ENCODE measurements around the gene FAM210A. TPM values are rescaled to one million over a fixed set of nuclear protein-coding genes. Genes with fewer than 3 reads are reported as not detected.
A peak's percentile ranks its signal among the peaks of the same experiment; 100 is the strongest.

The FAM210A gene
- total RNA-seq, 1 experiment from 2014 or later, result 52.7 TPM

- Histone ChIP-seq H3K27me3 (ENCODE audit: low read length) (peaks cover 48% of the 10 kb centered on the region), H3F3A (ENCODE audit: low read length, unreplicated experiment) (no peaks in the 10 kb centered on the region), H3K9me3 (ENCODE audit: low read length) (no peaks in the 10 kb centered on the region; the same call in 1 of the 2 replicates), H2AFZ (ENCODE audit: low read length) (no peak overlapping the region), H3K4me2 (ENCODE audit: low read length) (no peak overlapping the region), H3K4me3 (ENCODE audit: low read length) (no peak overlapping the region), H3K27ac (ENCODE audit: low read length) (no peak overlapping the region), H3K4me1 (ENCODE audit: insufficient read depth, low read length) (no peaks in the 10 kb centered on the region), H4K20me1 (ENCODE audit: low read length) (no peaks in the 10 kb centered on the region), H3K36me3 (ENCODE audit: low read depth, low read length) (no peaks in the 10 kb centered on the region), H3K79me2 (ENCODE audit: low read length) (no peaks in the 10 kb centered on the region), H3K9me2 (replicated peaks; ENCODE audit: low read length) (no peaks in the 10 kb centered on the region), H3K9ac (ENCODE audit: low read length) (no peak overlapping the region)
- ChIA-PET POLR2A (ENCODE audit: unreplicated experiment) (no interaction called here), CTCF (no interaction called here)
- DNase-seq (peak; percentile 74), ATAC-seq (peak; percentile 98)
- intact Hi-C loops (cut with micrococcal nuclease), result loop anchor here (1.0 to 10.0 kb wide), 2 partner anchors 72 to 405 kb away; no protein-coding TSS in a partner anchor
- TF ChIP-seq, protein P1, sequence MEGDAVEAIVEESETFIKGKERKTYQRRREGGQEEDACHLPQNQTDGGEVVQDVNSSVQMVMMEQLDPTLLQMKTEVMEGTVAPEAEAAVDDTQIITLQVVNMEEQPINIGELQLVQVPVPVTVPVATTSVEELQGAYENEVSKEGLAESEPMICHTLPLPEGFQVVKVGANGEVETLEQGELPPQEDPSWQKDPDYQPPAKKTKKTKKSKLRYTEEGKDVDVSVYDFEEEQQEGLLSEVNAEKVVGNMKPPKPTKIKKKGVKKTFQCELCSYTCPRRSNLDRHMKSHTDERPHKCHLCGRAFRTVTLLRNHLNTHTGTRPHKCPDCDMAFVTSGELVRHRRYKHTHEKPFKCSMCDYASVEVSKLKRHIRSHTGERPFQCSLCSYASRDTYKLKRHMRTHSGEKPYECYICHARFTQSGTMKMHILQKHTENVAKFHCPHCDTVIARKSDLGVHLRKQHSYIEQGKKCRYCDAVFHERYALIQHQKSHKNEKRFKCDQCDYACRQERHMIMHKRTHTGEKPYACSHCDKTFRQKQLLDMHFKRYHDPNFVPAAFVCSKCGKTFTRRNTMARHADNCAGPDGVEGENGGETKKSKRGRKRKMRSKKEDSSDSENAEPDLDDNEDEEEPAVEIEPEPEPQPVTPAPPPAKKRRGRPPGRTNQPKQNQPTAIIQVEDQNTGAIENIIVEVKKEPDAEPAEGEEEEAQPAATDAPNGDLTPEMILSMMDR (conservative IDR thresholded peaks at IDR 0.05; ENCODE audit: low read depth, low read length), result peak; percentile 88
- no peak for TF ChIP-seq EZH2 (IDR thresholded peaks at IDR 0.05; ENCODE audit: low read length, unreplicated experiment)
- BruUV-seq (replicated peaks), result no TSS peak
Observed at GRCh38 chr18:13629841-13630715, 96.3 kb downstream of the FAM210A start.

GRCh38 chr18:13628211-13628610 is 98.1 kb downstream of the FAM210A start:
- Histone ChIP-seq H3K27me3 (ENCODE audit: low read length) (peaks cover 50% of the 10 kb centered on the region), H3K9me3 (ENCODE audit: low read length) (no peaks in the 10 kb centered on the region; the same call in 1 of the 2 replicates), H3K4me2 (ENCODE audit: low read length) (no peak overlapping the region), H3K27ac (ENCODE audit: low read length) (no peak overlapping the region), H3F3A (ENCODE audit: low read length, unreplicated experiment) (no peaks in the 10 kb centered on the region), H3K9ac (ENCODE audit: low read length) (no peak overlapping the region), H3K36me3 (ENCODE audit: low read depth, low read length) (no peaks in the 10 kb centered on the region), H3K4me3 (ENCODE audit: low read length) (no peak overlapping the region), H2AFZ (ENCODE audit: low read length) (no peak overlapping the region), H3K79me2 (ENCODE audit: low read length) (no peaks in the 10 kb centered on the region), H3K9me2 (replicated peaks; ENCODE audit: low read length) (no peaks in the 10 kb centered on the region), H4K20me1 (ENCODE audit: low read length) (no peaks in the 10 kb centered on the region), H3K4me1 (ENCODE audit: insufficient read depth, low read length) (no peaks in the 10 kb centered on the region)
- TF ChIP-seq, protein P1 (conservative IDR thresholded peaks at IDR 0.05; ENCODE audit: low read depth, low read length), result no peak
- TF ChIP-seq EZH2phosphoT487 (IDR thresholded peaks at IDR 0.05; ENCODE audit: borderline replicate concordance, low read length) (no peak), EZH2 (IDR thresholded peaks at IDR 0.05; ENCODE audit: low read length, unreplicated experiment) (no peak)
- no TSS peak for BruUV-seq (replicated peaks)
- ATAC-seq (no peak), DNase-seq (no peak)
- intact Hi-C loops (cut with micrococcal nuclease), result no loop called here
- ChIA-PET CTCF (no interaction called here), POLR2A (ENCODE audit: unreplicated experiment) (no interaction called here)

DNA sequence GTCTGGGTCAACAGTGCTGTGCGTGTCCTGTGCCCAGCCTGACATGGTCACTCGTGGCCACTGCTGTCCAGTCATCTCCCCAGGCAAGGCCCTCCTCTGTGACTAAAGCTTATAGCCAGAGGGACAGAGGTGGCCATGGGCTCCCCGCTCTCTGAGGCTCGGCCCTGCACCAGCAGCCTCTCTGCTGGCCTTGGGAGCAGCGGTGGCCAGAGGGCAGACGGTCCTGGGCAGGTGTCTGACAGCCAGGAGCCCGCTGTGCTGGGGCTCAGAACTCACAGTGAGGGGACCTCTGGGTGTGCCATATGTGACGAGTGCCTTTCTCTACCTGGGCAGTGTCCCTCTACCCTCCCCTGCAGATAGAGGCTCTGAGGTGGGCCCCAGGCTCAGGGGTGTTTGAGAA is 98.7 kb downstream of the FAM210A start:
- Histone ChIP-seq H3K27me3 (ENCODE audit: low read length) (peaks cover 56% of the 10 kb centered on the region), H4K20me1 (ENCODE audit: low read length) (no peaks in the 10 kb centered on the region), H2AFZ (ENCODE audit: low read length) (no peak overlapping the region), H3K4me1 (ENCODE audit: insufficient read depth, low read length) (no peaks in the 10 kb centered on the region), H3K9me3 (ENCODE audit: low read length) (no peaks in the 10 kb centered on the region; the same call in 1 of the 2 replicates), H3K36me3 (ENCODE audit: low read depth, low read length) (no peaks in the 10 kb centered on the region), H3K4me2 (ENCODE audit: low read length) (no peak overlapping the region), H3K9ac (ENCODE audit: low read length) (no peak overlapping the region), H3K9me2 (replicated peaks; ENCODE audit: low read length) (no peaks in the 10 kb centered on the region), H3K79me2 (ENCODE audit: low read length) (no peaks in the 10 kb centered on the region), H3K4me3 (ENCODE audit: low read length) (no peak overlapping the region), H3F3A (ENCODE audit: low read length, unreplicated experiment) (no peaks in the 10 kb centered on the region), H3K27ac (ENCODE audit: low read length) (no peak overlapping the region)
- ChIA-PET CTCF (no interaction called here), POLR2A (ENCODE audit: unreplicated experiment) (no interaction called here)
- no TSS peak for BruUV-seq (replicated peaks)
- ATAC-seq (no peak), DNase-seq (no peak)
- intact Hi-C loops (cut with micrococcal nuclease), result no loop called here
- TF ChIP-seq, protein P1 (conservative IDR thresholded peaks at IDR 0.05; ENCODE audit: low read depth, low read length), result no peak
- TF ChIP-seq EZH2phosphoT487 (IDR thresholded peaks at IDR 0.05; ENCODE audit: borderline replicate concordance, low read length), result no peak
- no peak for TF ChIP-seq EZH2 (IDR thresholded peaks at IDR 0.05; ENCODE audit: low read length, unreplicated experiment)
